OCI-LY3 (cell line): ENCODE measurements around the gene CACNA1A.

Experiments used
- H2AFZ ChIP-seq: fragments of 200-600, 300-600 bp; shearing (Covaris generic); 2 replicates; pipeline ENCODE4 v1.6.0; 2014; ENCODE audit warnings: antibody characterized with exemption, low read depth, low read length
- H3K27ac ChIP-seq: fragments of 200-600, 300-600 bp; sonication (generic); 2 replicates; pipeline ENCODE4 v1.5.1; 2014; ENCODE audit warnings: mild to moderate bottlenecking, low read length, moderate library complexity, mixed read lengths
- H3K27me3 ChIP-seq: fragments of 200-600, 300-600 bp; sonication (generic); 2 replicates; pipeline ENCODE4 v1.6.1; 2014; ENCODE audit warnings: low read depth, low read length, mixed read lengths
- H3K36me3 ChIP-seq: fragments of 200-600, 300-600 bp; sonication (generic); replicated peaks from 2 replicates; pipeline ENCODE3; 2014; ENCODE audit warnings: low read depth, low read length, mixed read lengths
- H3K4me1 ChIP-seq: fragments of 300-600, 200-600 bp; sonication (generic); 2 replicates; pipeline ENCODE4 v1.6.1; 2014; ENCODE audit warnings: low read length, mixed read lengths
- H3K4me2 ChIP-seq: fragments of 200-600, 300-600 bp; sonication (generic); 2 replicates; pipeline ENCODE4 v1.6.1; 2014; ENCODE audit warnings: low read length, mixed read lengths
- H3K4me3 ChIP-seq: fragments of 300-600, 200-600 bp; sonication (generic); 2 replicates; pipeline ENCODE4 v1.5.1; 2014; ENCODE audit warnings: antibody characterized with exemption, mild to moderate bottlenecking, low read length, moderate library complexity
- H3K79me2 ChIP-seq: fragments of 300-600, 200-600 bp; shearing (Covaris generic); 2 replicates; pipeline ENCODE4 v1.6.1; 2014; ENCODE audit warnings: mild to moderate bottlenecking, low read length, mixed read lengths
- H3K9ac ChIP-seq: fragments of 300-600, 200-600 bp; shearing (Covaris generic); 2 replicates; pipeline ENCODE4 v1.6.0; 2014; ENCODE audit warnings: mild to moderate bottlenecking, low read length, moderate library complexity
- H3K9me3 ChIP-seq: fragments of 200-600, 300-600 bp; shearing (Covaris generic); 2 replicates; pipeline ENCODE4 v1.6.1; 2014; ENCODE audit warnings: low read length, mixed read lengths; ENCODE audit not compliant: insufficient read depth
- H4K20me1 ChIP-seq: fragments of 200-600, 300-600 bp; sonication (generic); 2 replicates; pipeline ENCODE4 v1.6.1; 2016; ENCODE audit warnings: low read length, mixed read lengths; ENCODE audit not compliant: insufficient read depth
- CTCF ChIP-seq: fragments of 200-600, 300-600 bp; sonication (generic); IDR thresholded peaks from 2 replicates; pipeline ENCODE4 v1.5.1; 2014; ENCODE audit warnings: antibody characterized with exemption, low read length, low read depth
- EZH2phosphoT487 ChIP-seq: fragments of 200-600 bp; shearing (Covaris generic); IDR thresholded peaks from 2 replicates; pipeline ENCODE4 v1.6.1; 2018; ENCODE audit warnings: antibody characterized with exemption, mixed run types, low read depth

CACNA1A gene

GRCh38 chr19:13499692-13500091, 6.6 kb downstream of the CACNA1A start:
- H4K20me1 ChIP-seq: no peaks in the 10 kb centered on the region
- H3K4me1 ChIP-seq: no peaks in the 10 kb centered on the region

GRCh38 chr19:13493516-13494310, 12.6 kb downstream of the CACNA1A start:
- Histone ChIP-seq H3K4me1 (no peaks in the 10 kb centered on the region), H3K4me2 (no peak overlapping the region), H3K27ac (no peak overlapping the region), H3K36me3 (no peaks in the 10 kb centered on the region), H3K4me3 (no peak overlapping the region), H3K9ac (no peak overlapping the region), H2AFZ (no peak overlapping the region), H4K20me1 (no peaks in the 10 kb centered on the region), H3K27me3 (no peaks in the 10 kb centered on the region), H3K9me3 (no peaks in the 10 kb centered on the region), H3K79me2 (no peaks in the 10 kb centered on the region)
- TF ChIP-seq EZH2phosphoT487 (no peak), CTCF (no peak)

More at GRCh38 chr19:13499692-13500091, 6.6 kb downstream of the CACNA1A start:
- H2AFZ ChIP-seq: no peak overlapping the region
- H3K27ac ChIP-seq: no peak overlapping the region
- no peak overlapping the region for H3K4me2 ChIP-seq
- no peaks in the 10 kb centered on the region for H3K79me2 ChIP-seq
- no peak for TF ChIP-seq CTCF
- no peak for TF ChIP-seq EZH2phosphoT487
- H3K27me3 ChIP-seq: peaks cover 23% of the 10 kb centered on the region
- no peak overlapping the region for H3K4me3 ChIP-seq
- no peak overlapping the region for H3K9ac ChIP-seq
- no peaks in the 10 kb centered on the region for H3K36me3 ChIP-seq
- no peaks in the 10 kb centered on the region for H3K9me3 ChIP-seq

- no peak overlapping the region for H3K9ac ChIP-seq
- H3K27ac ChIP-seq: no peak overlapping the region
- H3K27me3 ChIP-seq: peaks cover 2% of the 10 kb centered on the region; the same call in 1 of the 2 replicates
- no peaks in the 10 kb centered on the region for H3K79me2 ChIP-seq
- no peaks in the 10 kb centered on the region for H3K9me3 ChIP-seq
- no peak overlapping the region for H3K4me3 ChIP-seq
- H3K4me2 ChIP-seq: no peak overlapping the region
- H3K4me1 ChIP-seq: no peaks in the 10 kb centered on the region
- TF ChIP-seq CTCF (no peak), EZH2phosphoT487 (no peak)
- no peak overlapping the region for H2AFZ ChIP-seq
- H3K36me3 ChIP-seq: no peaks in the 10 kb centered on the region
- H4K20me1 ChIP-seq: no peaks in the 10 kb centered on the region
Observed at GRCh38 chr19:13492128-13492527, 14.2 kb downstream of the CACNA1A start.

- Histone ChIP-seq H3K4me1 (no peaks in the 10 kb centered on the region), H3K9me3 (no peaks in the 10 kb centered on the region), H3K79me2 (no peaks in the 10 kb centered on the region), H3K27ac (no peak overlapping the region), H2AFZ (no peak overlapping the region), H3K4me3 (no peak overlapping the region), H4K20me1 (no peaks in the 10 kb centered on the region), H3K27me3 (peaks cover 13% of the 10 kb centered on the region), H3K4me2 (no peak overlapping the region), H3K36me3 (no peaks in the 10 kb centered on the region), H3K9ac (no peak overlapping the region)
- no peak for TF ChIP-seq EZH2phosphoT487
- no peak for TF ChIP-seq CTCF
Observed at GRCh38 chr19:13487985-13488384, 18.3 kb downstream of the CACNA1A start.
